GM10248 (cell line): Measurements from ENCODE around the gene GALNT17.

Experiments used
- CTCF ChIA-PET: fragments of 300-600 bp; sonication (Branson Sonifier 250); formaldehyde crosslinking; extraction: SDS; loops from one replicate; lab custom pipeline; 2021; ENCODE audit warnings: antibody characterized with exemption; lab: Yijun Ruan, JAX
- POLR2A ChIA-PET: fragments of 350-650 bp; sonication (Branson Sonifier 250); formaldehyde crosslinking; extraction: SDS; loops from one replicate; lab custom pipeline; 2020; ENCODE audit warnings: antibody characterized with exemption; lab: Yijun Ruan, JAX
- DNase-seq: peaks from one replicate; pipeline ENCODE4 v3.0.0; 2012; ENCODE audit errors: extremely low spot score
- TF ChIP-seq, protein P1 (sequence below): IDR thresholded peaks from 2 replicates; pipeline ENCODE4 v1.5.1; 2012; ENCODE audit warnings: mild to moderate bottlenecking, low read depth; ENCODE audit errors: extremely low read depth, missing control alignments, control extremely low read depth

Gene GALNT17

DNA sequence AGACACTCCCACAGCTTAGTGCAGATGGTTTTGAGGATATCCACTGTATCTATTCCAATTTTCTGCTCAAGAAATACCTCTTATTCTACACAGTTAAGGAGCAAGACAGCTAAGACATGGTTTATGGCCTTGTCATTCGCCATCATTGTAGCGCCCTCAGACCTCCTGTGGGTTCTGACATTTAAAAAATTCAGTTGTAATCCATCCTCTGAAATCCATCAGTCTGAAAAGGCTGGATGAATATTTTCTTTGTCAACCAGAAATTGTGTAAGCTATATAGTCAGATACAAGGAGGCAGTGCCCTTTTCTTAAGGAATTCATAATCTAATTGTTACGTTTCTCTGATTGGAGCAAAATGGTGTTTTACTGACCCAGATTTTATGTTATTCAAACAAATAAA, 353.6 kb downstream of the GALNT17 start:
- TF ChIP-seq, protein P1, sequence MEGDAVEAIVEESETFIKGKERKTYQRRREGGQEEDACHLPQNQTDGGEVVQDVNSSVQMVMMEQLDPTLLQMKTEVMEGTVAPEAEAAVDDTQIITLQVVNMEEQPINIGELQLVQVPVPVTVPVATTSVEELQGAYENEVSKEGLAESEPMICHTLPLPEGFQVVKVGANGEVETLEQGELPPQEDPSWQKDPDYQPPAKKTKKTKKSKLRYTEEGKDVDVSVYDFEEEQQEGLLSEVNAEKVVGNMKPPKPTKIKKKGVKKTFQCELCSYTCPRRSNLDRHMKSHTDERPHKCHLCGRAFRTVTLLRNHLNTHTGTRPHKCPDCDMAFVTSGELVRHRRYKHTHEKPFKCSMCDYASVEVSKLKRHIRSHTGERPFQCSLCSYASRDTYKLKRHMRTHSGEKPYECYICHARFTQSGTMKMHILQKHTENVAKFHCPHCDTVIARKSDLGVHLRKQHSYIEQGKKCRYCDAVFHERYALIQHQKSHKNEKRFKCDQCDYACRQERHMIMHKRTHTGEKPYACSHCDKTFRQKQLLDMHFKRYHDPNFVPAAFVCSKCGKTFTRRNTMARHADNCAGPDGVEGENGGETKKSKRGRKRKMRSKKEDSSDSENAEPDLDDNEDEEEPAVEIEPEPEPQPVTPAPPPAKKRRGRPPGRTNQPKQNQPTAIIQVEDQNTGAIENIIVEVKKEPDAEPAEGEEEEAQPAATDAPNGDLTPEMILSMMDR = no peak
- POLR2A ChIA-PET = no interaction called here
- DNase-seq = no peak
- CTCF ChIA-PET = no interaction called here

DNA sequence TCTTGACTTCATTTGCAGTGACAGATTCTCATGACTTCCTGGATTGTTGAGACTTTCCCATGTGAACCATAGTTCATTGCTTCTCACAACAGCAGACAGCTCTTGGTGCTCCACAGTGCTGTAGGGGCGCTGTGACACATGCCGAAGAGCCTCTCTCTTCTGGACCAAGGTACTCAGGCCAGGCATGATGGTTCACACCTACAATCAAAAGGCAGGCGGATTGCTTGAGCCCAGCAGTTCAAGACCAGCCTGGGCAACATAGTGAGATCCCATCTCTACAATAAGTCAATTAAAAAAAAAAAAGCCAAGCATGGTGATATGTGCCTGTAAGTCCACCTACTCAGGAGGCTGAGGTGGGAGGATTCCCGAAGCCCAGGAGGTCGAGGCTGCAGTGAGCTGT, 354.5 kb downstream of the GALNT17 start:
- POLR2A ChIA-PET = no interaction called here
- no peak for DNase-seq
- CTCF ChIA-PET = no interaction called here
- TF ChIP-seq, protein P1 = no peak

DNA sequence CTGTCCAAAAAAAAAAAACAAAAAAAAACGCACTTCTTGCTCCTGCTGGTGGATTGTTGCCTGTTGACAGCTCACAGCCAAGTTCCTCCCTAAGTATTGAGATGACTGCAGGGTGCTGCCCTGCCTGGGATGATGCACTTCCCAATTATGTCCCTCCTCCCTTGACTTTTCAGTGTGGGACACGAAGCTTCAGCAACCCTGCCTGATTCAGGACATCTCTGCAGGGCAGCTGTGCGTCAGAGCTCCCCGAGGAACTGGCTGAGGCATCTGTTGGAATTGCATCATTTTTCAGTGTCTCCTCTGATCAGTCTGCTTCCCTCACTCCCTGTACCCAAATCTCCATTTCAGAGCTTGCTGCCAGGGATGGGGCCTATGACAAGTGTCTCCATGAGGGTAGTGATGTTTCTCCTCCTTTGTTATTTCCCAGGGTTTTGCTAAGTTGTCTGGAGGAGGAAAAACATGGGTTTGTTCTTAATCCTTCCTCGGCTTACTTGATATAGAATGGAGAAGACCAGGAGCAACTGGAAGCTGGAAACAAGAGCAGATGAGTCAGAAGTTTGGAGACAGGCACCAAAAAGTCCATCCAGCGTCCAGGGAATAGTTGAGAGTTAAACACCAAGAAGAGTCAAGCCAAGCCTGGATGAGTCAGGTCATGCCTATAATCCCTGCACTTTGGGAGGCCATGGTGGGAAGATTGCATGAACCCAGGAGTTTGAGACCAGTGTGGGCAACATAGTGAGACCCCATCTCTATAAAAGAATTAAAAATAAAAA, 355.1 kb downstream of the GALNT17 start:
- POLR2A ChIA-PET = no interaction called here
- CTCF ChIA-PET = no interaction called here
- no peak for DNase-seq
- TF ChIP-seq, protein P1 = no peak

DNA sequence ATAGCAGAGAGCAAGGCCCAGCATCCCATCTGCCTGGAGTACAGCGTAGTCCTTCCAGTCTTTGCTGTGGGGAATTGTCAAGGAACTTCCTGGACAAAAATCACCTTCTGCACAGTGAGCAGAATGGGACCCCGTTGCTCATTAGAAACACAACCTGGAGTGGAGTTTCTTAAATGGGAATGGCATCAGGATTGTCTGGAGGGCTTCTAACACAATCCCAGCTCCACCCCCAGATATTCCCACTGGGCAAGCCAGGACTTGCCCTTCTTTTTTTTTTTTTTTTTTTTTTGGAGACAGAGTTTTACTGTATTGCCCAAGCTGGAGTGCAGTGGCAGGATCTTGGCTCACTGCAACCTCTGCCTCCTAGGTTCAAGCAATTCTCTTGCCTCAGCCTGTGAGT, 356.4 kb downstream of the GALNT17 start:
- no peak for DNase-seq
- TF ChIP-seq, protein P1 = no peak
- POLR2A ChIA-PET = no interaction called here
- CTCF ChIA-PET = no interaction called here

DNA sequence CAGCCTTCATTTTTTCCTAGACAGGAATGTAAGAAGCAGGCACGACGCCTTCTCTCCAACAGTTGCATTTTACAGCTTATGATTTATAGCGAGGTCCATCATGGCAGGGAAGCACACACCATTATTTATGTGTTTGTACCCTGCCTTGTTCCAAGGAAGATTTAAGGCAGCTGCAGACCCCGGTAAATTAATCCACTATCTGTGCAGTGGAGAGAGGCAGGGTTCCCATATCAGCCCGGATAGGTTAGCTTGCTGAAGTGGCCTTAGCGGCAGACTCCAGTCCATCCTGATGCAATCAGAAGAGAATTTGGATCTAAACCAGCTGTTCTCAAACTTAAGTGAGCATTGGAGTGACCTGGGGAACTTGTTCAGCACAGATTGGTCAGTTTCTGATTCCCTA, 359.4 kb downstream of the GALNT17 start:
- no peak for DNase-seq
- ChIA-PET CTCF (no interaction called here), POLR2A (no interaction called here)
- TF ChIP-seq, protein P1 = no peak

DNA sequence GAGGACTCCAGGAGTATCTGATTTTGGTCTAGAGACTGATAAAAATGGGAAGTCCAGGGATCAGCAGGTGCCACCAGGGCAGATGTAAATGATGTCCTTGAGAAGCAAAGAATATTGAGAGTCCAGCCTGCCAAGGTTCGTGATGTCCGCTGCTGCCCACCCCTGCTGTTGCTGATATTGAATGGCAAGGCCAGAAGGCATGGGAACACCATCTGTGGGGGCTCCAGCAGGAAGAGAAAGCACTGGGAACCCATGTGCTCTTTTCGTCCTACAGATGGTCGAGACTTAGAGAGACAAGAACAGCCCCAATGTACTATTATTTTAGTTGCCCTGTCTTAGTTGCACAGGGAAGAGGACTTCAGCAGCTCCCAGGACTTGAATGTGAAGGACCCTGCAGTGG, 363.9 kb downstream of the GALNT17 start:
- DNase-seq = no peak
- CTCF ChIA-PET = no interaction called here
- POLR2A ChIA-PET = no interaction called here
- TF ChIP-seq, protein P1 = no peak
